Measurements from ENCODE around the gene ZNF595. TPM values are rescaled to one million over a fixed set of nuclear protein-coding genes. Genes with fewer than 3 reads are reported as not detected.
"Not testable (repeated sequence)": the region's sequence is repeated elsewhere in the genome, so short reads cannot be mapped to it uniquely, and the experiment has no call there.

ZNF595 gene
- total RNA-seq, result 25.1 TPM

DNA sequence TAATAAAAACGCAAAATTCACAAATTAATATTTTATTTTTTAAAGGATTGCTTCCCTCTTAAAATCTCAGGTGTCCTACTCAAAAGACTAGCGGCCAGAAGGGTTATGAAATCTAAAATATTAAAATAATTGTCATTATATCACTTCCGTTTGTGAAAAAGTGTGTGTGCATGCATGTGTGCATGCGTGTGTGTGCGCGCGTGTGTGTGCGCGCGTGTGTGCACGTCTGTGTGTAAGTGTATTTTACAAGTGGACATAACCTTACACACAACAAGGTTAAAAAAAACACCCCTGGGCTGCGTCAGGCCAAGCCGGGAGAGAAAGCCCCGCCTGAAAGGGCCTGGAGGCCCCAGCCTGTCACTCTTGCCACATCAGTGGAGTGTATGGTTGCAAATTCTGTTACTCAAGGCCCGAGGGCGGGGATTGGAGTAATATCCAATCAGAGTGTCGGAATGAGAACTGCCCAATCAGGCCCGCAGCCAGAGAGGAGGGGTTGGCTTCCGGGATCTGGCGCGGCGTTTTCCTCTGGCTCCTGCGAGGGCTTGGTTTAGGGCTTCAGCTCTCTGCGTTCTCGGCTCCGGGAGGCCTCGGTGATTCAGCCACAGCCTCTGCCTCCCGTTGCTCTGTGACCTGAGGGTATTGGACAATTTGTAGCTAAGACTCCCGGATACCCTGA lies at the start of gene ZNF595:
TSS of gene ZNF595 (plus strand) at position 518 of the 676 bp plus-strand sequence. CDS start 168 bp downstream, outside the sequence.
- not testable (repeated sequence) for DNase-seq

DNA sequence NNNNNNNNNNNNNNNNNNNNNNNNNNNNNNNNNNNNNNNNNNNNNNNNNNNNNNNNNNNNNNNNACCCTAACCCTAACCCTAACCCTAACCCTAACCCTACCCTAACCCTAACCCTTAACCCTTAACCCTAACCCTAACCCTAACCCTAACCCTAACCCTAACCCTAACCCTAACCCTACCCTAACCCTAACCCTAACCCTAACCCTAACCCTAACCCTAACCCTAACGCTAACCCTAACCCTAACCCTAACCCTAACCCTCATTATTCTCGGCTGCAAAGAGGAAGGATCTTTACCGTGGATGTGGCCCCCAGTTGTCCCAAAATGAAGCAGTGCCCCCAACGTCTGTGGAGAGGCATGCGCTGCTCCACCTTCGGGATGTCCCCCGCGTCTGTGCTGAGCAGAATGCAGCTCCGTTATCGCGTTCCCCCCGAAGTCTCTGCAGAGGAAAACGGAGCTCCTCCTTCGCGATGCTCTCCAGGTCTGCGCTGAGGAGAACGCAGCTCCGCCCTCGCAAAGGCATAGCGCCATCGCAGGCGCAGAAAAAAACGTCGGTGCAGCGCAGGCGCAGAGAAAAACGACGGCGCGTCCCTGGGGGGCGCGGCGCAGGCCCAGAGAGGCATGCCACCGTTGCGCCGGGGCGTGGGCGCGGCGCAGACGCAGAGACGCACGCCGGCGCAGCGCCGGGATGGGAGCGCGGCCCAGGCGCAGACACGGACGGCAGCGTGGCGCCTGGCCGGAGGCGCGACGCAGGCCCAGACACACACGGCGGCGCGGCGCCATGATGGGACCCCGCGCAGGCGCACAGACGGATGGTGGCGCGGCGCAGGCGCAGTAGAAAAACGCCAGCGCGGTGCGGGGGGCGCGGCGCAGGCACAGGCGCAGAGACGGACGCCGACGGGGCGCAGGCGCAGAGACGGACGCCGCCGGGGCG lies 42.9 kb upstream of the ZNF595 start:
- peak; percentile 20 for DNase-seq

DNA sequence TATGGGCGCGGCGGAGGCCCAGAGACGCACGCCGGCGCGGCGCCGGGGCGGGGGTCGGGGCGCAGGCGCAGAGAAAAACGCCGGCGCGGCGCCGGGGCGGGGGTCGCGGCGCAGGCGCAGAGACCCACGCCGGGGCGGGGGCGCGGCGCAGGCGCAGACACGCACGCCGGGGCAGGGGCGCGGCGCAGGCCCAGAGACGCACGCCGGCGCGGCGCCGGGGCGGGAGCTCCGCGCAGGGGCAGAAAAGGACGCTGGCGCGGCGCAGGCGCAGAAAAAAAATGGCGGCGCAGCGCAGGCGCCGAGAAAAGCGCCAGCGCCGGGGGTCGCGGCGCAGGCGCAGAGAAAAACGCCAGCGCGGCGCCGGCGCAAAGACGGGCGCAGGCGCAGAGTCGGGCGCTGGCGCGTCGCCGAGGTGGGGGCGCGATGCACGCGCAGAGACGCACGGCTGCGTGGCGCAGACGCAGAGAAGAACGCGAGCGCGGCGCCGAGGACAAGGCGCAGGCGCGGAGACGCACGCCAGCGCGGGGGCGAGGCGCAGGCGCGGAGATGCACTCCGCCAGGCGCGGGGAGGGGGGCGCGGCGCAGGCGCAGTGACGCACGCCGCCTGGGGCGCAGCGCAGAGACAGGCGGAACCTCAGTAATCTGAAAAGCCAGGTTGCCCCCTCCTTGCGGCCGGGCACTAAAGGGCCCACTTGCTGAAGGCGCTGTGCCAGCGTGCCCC lies 41.9 kb upstream of the ZNF595 start:
- not testable (repeated sequence) for DNase-seq

DNA sequence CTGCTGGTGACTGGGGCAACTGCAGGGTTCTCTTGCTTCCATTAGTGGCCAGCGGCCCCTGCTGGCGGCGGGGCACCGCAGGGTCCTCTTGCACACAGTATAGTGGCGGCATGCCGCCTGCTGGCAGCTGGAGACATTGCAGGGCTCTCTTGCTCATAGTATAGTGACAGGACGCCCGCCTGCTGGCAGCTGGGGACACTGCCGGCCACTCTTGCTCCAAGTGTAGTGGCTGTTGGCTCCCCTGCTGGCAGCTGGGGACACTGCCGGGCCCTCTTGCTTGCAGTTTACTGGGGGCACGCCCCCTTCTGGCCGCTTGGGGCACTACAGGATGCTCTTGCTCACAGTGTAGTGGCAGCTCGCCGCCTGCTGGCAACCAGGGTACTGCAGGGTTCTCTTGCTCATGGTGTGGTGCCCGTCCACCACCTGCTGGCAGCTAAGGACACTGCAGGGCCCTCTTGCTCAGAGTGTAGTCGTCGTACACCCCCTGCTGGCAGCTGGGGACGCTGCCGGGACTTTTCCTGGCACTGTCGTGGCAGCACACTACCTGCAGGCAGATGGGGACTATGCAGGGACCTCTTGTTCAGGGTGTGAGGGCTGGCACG lies 41.2 kb upstream of the ZNF595 start:
- DNase-seq, result not testable (repeated sequence)

DNA sequence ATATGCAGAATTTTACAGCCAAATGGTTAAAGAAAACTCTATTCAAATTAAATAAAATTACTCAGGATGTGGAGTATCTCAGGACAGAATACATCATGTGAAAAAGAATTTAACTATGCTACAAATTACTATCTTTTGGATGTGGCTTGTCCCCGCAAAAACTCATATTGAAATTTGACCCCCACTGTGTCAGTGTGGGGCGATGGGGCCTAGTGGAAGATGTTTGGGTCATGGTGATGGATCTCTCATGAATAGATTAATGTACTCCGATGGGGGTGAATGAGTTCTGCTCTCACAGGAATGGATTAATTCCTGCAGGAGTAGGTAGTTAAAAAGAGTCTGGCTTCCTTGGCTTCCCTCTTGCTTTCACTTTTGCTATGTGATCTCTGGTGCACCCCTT lies 35.0 kb upstream of the ZNF595 start:
- not testable (repeated sequence) for DNase-seq

DNA sequence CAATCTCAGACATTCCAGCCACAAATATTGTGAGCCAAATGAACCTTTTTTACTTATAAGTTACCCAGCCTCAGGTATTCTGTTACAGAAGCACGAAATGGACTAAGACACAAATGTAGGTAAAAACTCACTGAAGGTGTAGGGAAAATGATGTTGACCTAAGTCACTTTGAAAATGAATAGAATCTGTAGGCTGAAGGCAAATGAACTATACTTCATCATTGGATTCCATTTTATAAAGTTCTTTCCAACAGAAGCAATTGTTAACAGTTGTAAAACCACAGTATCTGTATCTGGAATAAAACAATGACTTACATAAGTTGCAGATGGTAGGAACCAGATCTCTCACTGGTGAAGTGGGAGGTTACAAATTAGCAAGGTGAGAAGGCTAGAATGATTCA lies 34.5 kb upstream of the ZNF595 start:
- DNase-seq, result not testable (repeated sequence)

DNA sequence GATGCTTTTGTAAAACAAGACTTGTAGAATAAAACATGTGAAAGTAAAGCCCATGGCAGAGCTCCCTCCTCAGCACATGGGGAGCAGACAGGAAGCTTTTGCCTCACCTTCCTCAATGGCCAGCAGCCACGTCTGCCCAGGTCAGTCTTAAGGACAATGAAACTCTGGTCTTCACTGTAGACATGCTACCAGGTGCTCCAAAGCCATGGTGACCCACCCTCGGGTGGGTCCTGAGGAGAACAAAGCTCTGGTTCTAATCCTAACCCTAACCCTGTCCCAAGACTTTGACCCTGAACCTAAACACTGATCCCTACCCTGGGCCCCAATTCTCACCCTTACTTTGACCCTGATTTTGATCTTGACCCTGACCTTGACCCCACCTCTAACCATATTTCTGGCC lies 30.2 kb upstream of the ZNF595 start:
- not testable (repeated sequence) for DNase-seq

DNA sequence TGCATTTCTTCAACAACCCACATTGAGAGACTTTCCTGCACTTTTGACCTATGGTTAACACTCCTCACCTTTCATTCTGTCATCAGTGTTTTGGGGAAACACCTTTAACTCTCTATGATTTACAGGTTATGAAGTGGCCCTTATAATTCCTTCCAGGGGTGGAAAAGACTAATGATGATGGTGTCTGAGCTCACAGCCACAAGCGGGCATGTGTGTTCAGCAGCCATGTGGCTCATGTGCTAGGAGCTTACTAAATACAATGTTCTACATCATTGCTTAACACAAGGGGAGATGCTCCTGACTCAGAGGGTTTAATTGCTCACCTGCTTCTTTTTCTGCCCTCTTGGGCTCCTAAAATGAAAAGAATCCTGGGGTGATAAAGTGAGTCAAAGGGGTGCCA lies 28.8 kb upstream of the ZNF595 start:
- not testable (repeated sequence) for DNase-seq

DNA sequence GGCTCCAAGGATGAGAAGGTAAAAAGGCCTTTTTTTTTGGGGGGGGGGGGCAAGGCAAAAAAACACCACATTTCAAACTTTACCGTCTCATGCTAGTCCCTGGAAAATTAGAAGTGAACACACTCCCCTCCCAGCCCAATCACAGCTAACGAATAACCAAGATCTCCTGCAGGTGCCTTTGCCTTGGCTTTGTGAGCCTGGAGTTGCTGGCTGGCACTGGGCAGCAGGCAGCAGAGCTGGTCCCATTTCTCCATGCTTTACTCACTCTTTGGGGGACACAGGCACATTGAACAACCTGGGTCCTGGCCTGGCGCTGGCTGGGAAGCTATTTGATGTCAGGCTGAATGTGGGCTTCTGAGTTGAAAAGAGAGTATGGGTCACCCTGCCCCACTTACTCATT lies 25.6 kb upstream of the ZNF595 start:
- DNase-seq, result not testable (repeated sequence)

DNA sequence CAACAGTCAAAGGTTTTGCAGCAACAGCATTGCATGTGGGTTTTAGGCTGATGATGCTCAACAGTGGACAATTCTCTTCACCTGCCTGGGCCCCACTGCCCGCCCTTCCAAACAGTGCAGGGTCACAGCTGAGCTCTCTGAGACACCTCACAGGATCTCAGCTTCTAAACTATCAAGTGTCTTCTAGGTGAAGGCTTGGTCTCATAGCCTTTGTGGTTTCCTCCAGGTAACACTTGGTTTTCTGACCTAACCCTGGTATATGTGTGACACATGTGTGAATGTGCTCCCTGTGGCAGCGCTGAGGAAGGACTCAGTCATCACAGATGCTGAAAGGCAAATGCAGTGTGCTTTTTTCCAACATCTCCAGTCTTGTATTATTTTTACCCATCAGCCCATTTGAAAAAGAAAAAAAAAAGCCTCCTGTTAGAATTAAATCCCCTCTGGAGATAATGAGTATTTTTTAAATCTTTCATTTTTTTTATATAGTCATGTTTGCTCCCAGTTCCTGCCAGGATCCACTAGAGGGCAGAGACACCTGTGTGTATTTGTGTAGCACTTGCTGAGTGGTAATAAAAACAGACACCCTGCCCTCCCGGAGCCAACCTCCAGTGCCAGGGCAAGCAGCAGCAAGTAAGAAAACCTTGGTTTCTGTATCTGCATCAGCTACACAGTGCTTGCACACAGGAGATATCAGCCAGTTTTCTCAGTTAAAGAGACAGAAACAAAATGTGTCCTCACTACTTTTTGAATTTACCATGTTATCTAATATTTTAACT lies 24.2 kb upstream of the ZNF595 start:
- not testable (repeated sequence) for DNase-seq

DNA sequence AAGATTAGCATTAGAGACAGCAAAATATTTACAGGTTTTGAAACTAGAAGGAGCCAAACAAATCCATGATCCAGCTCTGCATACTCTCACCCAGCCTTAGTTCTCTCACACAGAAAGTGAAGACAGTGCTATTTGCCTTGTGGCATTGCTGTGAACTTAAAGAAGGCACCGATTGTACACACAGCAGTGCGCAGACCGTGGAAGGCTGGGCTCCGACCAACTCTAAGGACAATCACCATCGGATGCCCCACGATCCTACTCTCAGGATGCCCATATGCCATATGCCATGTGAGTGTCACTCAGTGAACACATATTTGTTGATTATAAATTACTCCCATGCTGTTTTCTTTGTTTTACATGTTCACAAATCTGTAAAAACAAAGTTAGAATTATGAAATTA lies 19.8 kb upstream of the ZNF595 start:
- DNase-seq, result not testable (repeated sequence)

DNA sequence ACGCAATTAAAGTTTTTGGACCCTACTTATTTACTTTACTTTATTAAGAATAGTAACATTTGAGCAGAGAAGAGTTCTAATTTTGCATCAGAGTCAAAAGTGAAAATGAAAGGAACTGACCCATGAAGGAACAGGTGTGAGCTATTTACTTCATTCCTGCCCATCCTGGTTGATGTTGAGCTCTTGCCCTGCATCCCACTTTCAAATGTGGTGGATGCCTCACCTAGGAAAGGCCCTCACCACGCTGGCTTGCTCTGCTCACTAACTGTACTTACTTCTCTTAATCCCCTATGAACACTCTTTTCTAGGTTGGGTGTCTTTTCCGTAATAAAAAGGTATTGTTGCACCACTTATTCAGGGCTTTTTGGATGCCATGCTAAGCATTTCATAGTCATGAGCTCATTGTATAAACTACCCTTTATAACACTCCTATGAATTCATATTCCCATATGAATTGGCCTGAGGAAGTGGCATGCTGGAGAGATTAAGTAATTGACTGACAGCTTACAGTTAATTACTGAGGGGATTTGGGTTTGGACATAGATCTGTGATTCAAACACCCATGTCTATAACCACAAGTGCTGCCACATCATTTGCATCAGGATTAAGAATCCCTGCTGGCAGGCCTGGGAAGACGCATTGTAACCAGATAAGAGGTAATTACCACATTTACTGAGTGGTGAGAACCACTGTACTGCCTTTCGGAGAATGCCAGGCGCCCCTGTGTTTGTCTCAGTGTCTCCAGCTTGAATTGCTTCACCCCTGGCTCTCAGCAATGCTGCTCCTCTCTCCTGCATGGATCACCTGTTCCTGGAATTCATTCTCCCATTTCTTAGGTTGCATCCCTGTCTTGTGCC lies 16.3 kb upstream of the ZNF595 start:
- DNase-seq, result not testable (repeated sequence)

DNA sequence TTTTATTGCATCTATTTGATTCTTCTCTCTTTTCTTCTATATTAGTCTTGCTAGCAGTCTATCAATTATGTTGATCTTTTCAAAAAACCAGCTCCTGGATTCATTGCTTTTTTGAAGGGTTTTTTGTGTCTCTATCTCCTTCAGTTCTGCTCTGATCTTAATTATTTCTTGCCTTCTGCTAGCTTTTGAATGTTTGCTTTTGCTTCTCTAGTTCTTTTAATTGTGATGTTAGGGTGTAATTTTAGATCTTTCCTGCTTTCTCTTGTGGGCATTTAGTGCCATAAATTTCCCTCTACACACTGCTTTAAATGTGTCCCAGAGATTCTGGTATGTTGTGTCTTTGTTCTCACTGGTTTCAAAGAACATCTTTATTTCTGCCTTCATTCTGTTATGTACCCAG lies 14.9 kb upstream of the ZNF595 start:
- DNase-seq, result not testable (repeated sequence)

DNA sequence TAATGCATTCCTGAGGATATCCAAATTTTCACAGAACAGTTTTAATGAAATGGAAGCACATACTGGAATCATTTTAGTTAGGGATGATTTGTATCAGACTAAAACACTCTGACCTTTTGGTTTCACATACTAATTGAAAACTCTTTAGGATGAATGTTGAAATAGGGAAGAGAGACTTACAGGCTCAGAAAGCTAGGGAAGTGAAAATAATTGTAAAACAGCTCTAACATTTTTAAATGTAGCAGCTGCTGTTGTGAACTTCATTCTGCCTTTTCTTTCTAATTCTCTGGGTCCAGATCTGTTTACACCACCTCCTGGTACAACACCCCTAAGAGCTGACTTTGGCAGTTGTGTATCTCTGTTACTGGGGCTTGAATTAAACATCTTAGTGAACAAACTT lies 9.7 kb upstream of the ZNF595 start:
- DNase-seq, result not testable (repeated sequence)

DNA sequence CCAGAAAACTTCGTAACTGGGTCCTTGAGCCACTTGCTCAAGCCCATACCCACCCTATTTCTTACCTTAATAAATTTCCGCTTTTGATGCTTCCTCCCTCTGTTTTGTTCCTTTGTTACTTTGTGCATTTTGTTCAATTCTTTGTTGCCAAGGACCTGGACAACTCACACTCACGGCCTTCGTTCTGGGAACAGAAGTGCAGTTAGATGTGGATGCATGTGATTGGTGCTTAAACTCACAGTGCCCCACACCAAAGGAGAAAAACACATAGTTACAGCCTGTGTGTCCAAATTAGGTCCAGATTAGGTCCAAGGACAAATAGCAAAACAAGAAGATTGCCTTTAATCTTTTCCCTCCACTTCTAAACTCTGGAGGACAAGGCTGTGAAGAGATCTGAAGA lies 1.9 kb upstream of the ZNF595 start:
- not testable (repeated sequence) for DNase-seq

DNA sequence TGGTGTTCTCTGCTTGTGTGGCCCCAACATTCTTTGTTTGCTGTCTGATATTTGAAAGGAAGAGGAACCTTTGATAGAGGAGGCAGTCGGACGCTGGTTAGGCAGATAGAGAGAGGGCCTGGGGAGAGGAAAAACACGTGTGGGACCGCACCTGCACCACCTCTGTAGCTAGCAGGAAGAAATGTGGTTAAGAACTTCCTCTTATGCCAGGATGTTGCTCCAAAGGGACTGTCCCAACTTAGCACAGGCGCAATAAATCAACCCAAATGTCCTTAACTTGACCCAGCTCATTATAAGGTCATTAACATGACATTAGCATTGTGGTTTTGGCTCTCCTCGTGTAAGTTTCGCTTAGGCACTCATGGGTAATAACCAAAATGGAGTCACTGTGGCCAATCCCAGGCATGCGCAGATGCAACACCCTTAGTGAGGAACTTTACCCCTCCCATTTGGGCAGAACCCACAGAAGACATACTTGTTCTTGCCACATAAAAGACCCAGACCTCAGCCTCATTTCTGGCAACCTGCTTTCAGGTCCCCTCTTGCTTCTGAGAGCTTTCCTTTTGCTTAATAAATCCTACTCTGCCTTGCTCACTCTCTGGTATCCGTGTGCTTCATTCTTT lies 1.4 kb upstream of the ZNF595 start:
- DNase-seq, result not testable (repeated sequence)

DNA sequence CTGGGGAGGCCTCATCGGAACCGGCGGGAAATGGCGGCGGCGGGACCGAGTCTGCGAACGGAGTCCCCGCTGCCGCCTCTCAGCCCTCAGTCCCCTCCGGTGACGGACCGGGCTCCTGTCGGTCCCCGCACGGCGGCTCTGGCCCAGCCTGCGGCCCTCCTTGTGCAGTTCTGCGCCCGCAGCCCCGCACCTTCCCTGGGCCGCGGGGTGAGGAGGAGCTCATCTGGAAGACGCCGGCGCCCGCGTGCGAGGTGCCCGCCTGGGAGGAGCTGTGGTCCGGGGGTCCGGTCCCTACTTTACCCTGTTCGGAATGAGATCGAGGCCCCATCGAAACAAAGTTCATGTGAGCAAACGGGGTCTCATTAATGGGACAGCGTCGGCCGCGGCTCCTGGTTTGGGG lies 400 bp downstream of the ZNF595 start:
- not testable (repeated sequence) for DNase-seq

DNA sequence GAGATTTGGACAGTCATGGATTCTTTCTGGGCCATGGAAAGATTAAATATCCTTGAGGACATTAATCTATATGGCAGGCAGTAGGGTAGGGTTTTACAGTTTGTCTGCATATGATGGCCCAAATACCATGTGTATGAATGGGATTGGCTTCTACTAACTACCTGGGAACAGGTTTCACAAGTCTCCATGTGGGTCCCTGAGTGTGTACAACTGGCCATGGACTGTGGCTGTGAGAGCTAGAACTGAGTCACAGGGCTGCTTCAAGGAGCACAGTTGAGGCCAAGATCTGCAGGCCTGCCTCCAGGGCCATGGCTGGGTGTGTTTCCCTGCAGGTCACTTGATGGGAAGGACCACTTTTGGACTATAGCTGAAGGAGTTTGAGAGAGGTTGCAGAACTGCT lies 11.6 kb downstream of the ZNF595 start:
- not testable (repeated sequence) for DNase-seq

DNA sequence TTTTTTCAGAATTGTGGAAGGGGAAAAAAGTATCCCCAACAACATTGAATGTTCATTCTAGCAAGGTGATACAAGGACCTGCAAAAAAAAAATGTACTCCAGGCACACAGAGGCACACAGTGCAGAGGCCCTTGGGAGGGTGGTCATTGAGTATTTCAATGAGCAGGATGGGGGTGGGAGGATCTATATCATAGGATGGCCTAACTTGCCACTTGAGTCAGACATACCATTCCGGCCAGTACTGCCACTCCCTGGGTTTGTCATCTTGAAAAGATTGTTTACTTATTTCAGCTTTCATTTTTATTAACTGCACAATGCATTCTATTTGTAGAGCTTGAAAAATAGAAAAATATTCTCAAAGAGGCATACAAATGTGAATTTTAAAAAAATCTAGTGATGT lies 18.7 kb downstream of the ZNF595 start:
- DNase-seq, result no peak

DNA sequence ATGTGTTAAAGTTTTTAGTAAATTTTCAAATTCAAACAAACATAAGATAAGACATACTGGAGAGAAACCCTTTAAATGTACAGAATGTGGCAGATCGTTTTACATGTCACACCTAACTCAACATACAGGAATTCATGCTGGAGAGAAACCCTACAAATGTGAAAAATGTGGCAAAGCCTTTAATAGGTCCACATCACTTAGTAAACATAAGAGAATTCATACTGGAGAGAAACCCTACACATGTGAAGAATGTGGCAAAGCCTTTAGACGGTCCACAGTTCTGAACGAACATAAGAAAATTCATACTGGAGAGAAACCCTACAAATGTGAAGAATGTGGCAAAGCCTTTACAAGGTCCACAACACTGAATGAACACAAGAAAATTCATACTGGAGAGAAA lies 32.8 kb downstream of the ZNF595 start:
- DNase-seq, result no peak
